Upper lobe of left lung (tissue), 4 donors: ENCODE results near the gene GPATCH4.

Experiments
- POLR2A ChIP-seq, 4 donors: fragments of 450-650 bp; IDR thresholded peaks; one replicate each; pipeline ENCODE4 v1.5.1; 2016 to 2017; ENCODE audit warnings: antibody characterized with exemption in 4 of 4, mild to moderate bottlenecking in 2 of 4
- TF ChIP-seq, protein P1 (sequence below), 6 experiments: fragments of 450-650 bp in 4 of 6; fragments of 200-600 bp in 2 of 6; sonication (generic) in 2 of 6; IDR thresholded peaks; one replicate each; pipeline ENCODE4 v1.5.1; 2016 to 2019; ENCODE audit warnings: antibody characterized with exemption in 6 of 6

DNA sequence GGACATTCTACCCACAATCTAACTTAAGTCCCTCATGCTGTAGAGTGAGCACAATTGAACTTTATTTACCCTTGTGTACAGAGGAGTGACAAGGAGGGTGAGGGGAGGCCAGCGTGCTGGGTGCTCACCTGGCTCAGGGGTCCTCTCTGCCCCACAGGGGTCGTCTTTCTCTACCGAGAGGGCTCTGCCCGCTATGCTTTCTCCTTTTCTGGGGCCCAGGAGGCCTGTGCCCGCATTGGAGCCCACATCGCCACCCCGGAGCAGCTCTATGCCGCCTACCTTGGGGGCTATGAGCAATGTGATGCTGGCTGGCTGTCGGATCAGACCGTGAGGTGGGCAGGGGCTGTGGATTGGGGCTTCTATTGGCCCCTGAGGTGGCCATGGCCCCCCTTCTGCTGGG lies 46.1 kb upstream of the GPATCH4 start:
- TF ChIP-seq, protein P1, sequence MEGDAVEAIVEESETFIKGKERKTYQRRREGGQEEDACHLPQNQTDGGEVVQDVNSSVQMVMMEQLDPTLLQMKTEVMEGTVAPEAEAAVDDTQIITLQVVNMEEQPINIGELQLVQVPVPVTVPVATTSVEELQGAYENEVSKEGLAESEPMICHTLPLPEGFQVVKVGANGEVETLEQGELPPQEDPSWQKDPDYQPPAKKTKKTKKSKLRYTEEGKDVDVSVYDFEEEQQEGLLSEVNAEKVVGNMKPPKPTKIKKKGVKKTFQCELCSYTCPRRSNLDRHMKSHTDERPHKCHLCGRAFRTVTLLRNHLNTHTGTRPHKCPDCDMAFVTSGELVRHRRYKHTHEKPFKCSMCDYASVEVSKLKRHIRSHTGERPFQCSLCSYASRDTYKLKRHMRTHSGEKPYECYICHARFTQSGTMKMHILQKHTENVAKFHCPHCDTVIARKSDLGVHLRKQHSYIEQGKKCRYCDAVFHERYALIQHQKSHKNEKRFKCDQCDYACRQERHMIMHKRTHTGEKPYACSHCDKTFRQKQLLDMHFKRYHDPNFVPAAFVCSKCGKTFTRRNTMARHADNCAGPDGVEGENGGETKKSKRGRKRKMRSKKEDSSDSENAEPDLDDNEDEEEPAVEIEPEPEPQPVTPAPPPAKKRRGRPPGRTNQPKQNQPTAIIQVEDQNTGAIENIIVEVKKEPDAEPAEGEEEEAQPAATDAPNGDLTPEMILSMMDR (IDR thresholded peaks at IDR 0.05): no peak
- no peak for TF ChIP-seq POLR2A (IDR thresholded peaks at IDR 0.05)
